Lung (tissue), 12 donors: ENCODE measurements around the gene TEKTIP1. TPM values are rescaled to one million over a fixed set of nuclear protein-coding genes. Genes with fewer than 3 reads are reported as not detected.

Experiments
- ATAC-seq: fragments of 200-7000 bp; cut with Tn5 transposase; one replicate; pipeline ENCODE4 v1.9.1; 2020; ENCODE audit warnings: moderate number of reproducible peaks; ENCODE audit not compliant: insufficient read depth, low FRiP score
- DNase-seq, 3 donors: peaks; one replicate each; pipeline ENCODE4 v3.0.0-alpha.2; 2013 to 2017
- H3K27ac ChIP-seq, 2 donors: one replicate each; pipeline ENCODE4 v1.5.1; 2013; ENCODE audit warnings: mild to moderate bottlenecking in 2 of 2, moderate library complexity in 2 of 2, control low read depth in 1 of 2, inconsistent platforms in 1 of 2, low read depth in 1 of 2, low read length in 1 of 2
- H3K27me3 ChIP-seq, 3 donors: one replicate each; pipeline ENCODE4 v1.5.1; 2013; ENCODE audit warnings: low read length in 2 of 3; ENCODE audit not compliant: control insufficient read depth in 3 of 3, insufficient read depth in 3 of 3
- H3K36me3 ChIP-seq, 4 donors: one replicate each; pipeline ENCODE4 v1.5.1; 2013; ENCODE audit warnings: low read length in 4 of 4, mild to moderate bottlenecking in 1 of 4, moderate library complexity in 1 of 4; ENCODE audit not compliant: control insufficient read depth in 4 of 4, insufficient read depth in 4 of 4
- H3K4me1 ChIP-seq, 5 donors: one replicate each; pipeline ENCODE4 v1.5.1; 2013; ENCODE audit warnings: low read length in 5 of 5, mild to moderate bottlenecking in 2 of 5, moderate library complexity in 1 of 5; ENCODE audit not compliant: control insufficient read depth in 5 of 5, insufficient read depth in 5 of 5
- H3K4me3 ChIP-seq: one replicate; pipeline ENCODE4 v1.5.1; 2013; ENCODE audit warnings: mild to moderate bottlenecking, control low read depth, moderate library complexity
- H3K9ac ChIP-seq, 2 donors: one replicate each; pipeline ENCODE4 v1.5.1; 2013; ENCODE audit warnings: low read length in 2 of 2, control low read depth in 1 of 2; ENCODE audit not compliant: insufficient read depth in 1 of 2
- H3K9me3 ChIP-seq, 4 donors: one replicate each; pipeline ENCODE4 v1.5.1; 2013; ENCODE audit warnings: low read length in 3 of 4, mild to moderate bottlenecking in 1 of 4, moderate library complexity in 1 of 4; ENCODE audit not compliant: control insufficient read depth in 4 of 4, insufficient read depth in 3 of 4
- WGBS, 2 donors: extraction: QIAGEN DNeasy Blood & Tissue Kit; methylation state at CpG; one replicate each; pipeline ENCODE4 v1.1.7; 2013; 5-methylcytosine and 5-hydroxymethylcytosine counted together
- polyA plus RNA-seq, 2 donors: library from polyadenylated mRNA; stranded (reverse); fragments of 200-250 nt; gene quantifications; one replicate each; pipeline ENCODE4 v1.2.1, GENCODE V29; 2013
- total RNA-seq, 2 donors: library from RNA; depleted of rRNA in 1 of 2; stranded (reverse); fragments of >200 nt in 1 of 2; gene quantifications; one replicate each; pipeline ENCODE4 v1.2.1, GENCODE V29; 2014 to 2021
- TF ChIP-seq, protein P1 (sequence below): IDR thresholded peaks from 2 replicates; pipeline ENCODE4 v1.5.1; 2012; ENCODE audit warnings: mild to moderate bottlenecking; ENCODE audit errors: control extremely low read depth, extremely low read depth
- donor health status: control.
- donor health status: control.
- donor health status: Bipolar disorder and iron deficiency.
- donor health status: healthy.
- donor health status: DM: yes; HTN: yes; CAD: no.

The TEKTIP1 gene
- total and polyA plus RNA-seq, 4 donors = 0.20 to 5.8 (median 0.91) TPM

DNA sequence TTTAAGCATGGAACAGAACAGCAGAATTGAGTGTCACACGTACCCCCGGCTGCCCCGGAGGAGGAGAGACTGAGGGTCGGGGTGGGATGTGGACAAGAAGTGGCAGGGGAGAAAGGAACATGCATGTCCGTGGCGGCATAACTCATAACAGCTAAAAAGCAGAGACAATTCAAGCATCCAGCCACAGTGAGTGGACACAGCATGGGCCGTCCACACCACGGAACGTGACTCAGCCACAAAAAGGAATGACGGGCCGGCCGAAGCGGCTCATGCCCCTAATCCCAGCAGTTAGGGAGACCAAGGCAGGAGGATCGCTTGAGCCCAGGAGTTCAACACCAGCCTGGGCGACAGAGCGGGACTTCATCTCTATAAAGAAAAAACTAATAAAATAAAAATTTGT, 46.1 kb upstream of the TEKTIP1 start:
- H3K4me3 ChIP-seq = no peak overlapping the region
- H3K36me3 ChIP-seq = peaks cover 6 to 52% (median 12%) of the 10 kb centered on the region in 4 donors
- H3K27ac ChIP-seq = no peak overlapping the region
- TF ChIP-seq, protein P1, sequence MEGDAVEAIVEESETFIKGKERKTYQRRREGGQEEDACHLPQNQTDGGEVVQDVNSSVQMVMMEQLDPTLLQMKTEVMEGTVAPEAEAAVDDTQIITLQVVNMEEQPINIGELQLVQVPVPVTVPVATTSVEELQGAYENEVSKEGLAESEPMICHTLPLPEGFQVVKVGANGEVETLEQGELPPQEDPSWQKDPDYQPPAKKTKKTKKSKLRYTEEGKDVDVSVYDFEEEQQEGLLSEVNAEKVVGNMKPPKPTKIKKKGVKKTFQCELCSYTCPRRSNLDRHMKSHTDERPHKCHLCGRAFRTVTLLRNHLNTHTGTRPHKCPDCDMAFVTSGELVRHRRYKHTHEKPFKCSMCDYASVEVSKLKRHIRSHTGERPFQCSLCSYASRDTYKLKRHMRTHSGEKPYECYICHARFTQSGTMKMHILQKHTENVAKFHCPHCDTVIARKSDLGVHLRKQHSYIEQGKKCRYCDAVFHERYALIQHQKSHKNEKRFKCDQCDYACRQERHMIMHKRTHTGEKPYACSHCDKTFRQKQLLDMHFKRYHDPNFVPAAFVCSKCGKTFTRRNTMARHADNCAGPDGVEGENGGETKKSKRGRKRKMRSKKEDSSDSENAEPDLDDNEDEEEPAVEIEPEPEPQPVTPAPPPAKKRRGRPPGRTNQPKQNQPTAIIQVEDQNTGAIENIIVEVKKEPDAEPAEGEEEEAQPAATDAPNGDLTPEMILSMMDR = no peak
- 93 to 96% methylated on average over 16 of the region's 16 CpGs for WGBS, 2 donors
- DNase-seq (no peak), ATAC-seq (no peak)
- H3K27me3 ChIP-seq = no peaks in the 10 kb centered on the region
- peaks cover 0 to 3% (median 0%) of the 10 kb centered on the region in 4 donors for H3K9me3 ChIP-seq
- H3K9ac ChIP-seq = no peak overlapping the region
- no peaks in the 10 kb centered on the region for H3K4me1 ChIP-seq

GRCh38 chr19:3493651-3494050, 45.3 kb upstream of the TEKTIP1 start:
- Histone ChIP-seq H3K4me1 (no peaks in the 10 kb centered on the region), H3K4me3 (no peak overlapping the region), H3K27ac (no peak overlapping the region), H3K36me3 (peaks cover 6 to 52% (median 12%) of the 10 kb centered on the region in 4 donors), H3K9ac (no peak overlapping the region), H3K9me3 (peaks cover 0 to 3% (median 0%) of the 10 kb centered on the region in 4 donors), H3K27me3 (no peaks in the 10 kb centered on the region)
- DNase-seq (no peak), ATAC-seq (no peak)
- TF ChIP-seq, protein P1 = no peak
- WGBS, 2 donors = 95 to 98% methylated on average over 14 of the region's 14 CpGs

DNA sequence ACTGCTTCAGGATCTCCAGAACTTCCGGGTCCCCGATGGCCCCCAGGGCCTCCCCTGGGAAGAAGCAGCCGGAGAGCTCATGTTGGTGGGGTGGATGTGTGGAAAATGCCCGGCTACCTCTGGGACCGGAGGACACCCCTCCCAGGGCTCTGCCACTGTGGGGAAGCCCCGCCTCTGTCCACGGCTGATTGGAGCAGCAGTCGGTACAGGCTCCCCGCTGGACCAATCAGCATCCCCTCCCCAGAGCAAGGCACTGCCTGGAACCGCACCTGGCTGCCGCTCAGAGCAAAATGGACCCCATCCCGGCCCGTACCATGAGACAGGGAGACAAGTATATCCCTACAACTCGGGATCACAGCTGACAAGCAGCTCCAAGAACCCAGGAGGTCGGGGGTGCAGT, 44.9 kb upstream of the TEKTIP1 start:
- Histone ChIP-seq H3K9me3 (peaks cover 0 to 3% (median 0%) of the 10 kb centered on the region in 4 donors), H3K27ac (no peak overlapping the region), H3K9ac (no peak overlapping the region), H3K36me3 (peaks cover 6 to 52% (median 12%) of the 10 kb centered on the region in 4 donors), H3K4me1 (no peaks in the 10 kb centered on the region), H3K27me3 (no peaks in the 10 kb centered on the region), H3K4me3 (no peak overlapping the region)
- DNase-seq = no peak
- 86 to 88% methylated on average over 15 of the region's 15 CpGs for WGBS, 2 donors
- ATAC-seq = no peak
- TF ChIP-seq, protein P1 = no peak

DNA sequence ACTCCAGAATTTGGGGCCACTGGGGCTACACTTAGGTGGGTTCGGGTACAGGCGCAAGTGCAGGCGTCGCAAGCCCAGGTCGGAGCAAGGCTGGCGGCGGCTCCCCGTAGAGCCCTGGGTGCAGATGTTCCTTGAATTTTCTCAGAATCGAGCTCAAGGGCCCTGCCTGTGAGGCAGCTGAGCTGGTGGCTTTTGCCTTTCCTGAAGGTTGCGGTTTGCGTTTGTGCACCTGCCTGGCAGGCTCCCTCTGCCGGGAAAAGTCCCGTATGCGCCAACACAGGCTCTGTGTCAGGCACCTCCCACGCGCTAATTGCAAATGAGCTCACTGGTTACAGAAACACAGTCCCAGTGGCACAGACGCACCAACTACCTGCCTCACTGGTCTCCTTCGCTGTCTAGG, 44.4 kb upstream of the TEKTIP1 start:
- no peak overlapping the region for H3K27ac ChIP-seq
- H3K9ac ChIP-seq = no peak overlapping the region
- DNase-seq (no peak), ATAC-seq (no peak)
- peaks cover 6 to 52% (median 12%) of the 10 kb centered on the region in 4 donors for H3K36me3 ChIP-seq
- no peaks in the 10 kb centered on the region for H3K27me3 ChIP-seq
- TF ChIP-seq, protein P1 = no peak
- H3K4me1 ChIP-seq = peaks cover 0 to under 1% (median 0%) of the 10 kb centered on the region in 5 donors
- 93 to 95% methylated on average over 18 of the region's 18 CpGs for WGBS, 2 donors
- peaks cover 0 to 3% (median 0%) of the 10 kb centered on the region in 4 donors for H3K9me3 ChIP-seq
- no peak overlapping the region for H3K4me3 ChIP-seq
